ENCODE data around the gene UBTD1. TPM values are rescaled to one million over a fixed set of nuclear protein-coding genes. Genes with fewer than 3 reads are reported as not detected.

UBTD1 gene
- total RNA-seq, 1 donor from 2014 or later, result 37.5 TPM

- H3K27ac ChIP-seq, result no peak overlapping the region
- ATAC-seq, result no peak
Measured at GRCh38 chr10:97583476-97583875, 84.8 kb downstream of the UBTD1 start.

DNA sequence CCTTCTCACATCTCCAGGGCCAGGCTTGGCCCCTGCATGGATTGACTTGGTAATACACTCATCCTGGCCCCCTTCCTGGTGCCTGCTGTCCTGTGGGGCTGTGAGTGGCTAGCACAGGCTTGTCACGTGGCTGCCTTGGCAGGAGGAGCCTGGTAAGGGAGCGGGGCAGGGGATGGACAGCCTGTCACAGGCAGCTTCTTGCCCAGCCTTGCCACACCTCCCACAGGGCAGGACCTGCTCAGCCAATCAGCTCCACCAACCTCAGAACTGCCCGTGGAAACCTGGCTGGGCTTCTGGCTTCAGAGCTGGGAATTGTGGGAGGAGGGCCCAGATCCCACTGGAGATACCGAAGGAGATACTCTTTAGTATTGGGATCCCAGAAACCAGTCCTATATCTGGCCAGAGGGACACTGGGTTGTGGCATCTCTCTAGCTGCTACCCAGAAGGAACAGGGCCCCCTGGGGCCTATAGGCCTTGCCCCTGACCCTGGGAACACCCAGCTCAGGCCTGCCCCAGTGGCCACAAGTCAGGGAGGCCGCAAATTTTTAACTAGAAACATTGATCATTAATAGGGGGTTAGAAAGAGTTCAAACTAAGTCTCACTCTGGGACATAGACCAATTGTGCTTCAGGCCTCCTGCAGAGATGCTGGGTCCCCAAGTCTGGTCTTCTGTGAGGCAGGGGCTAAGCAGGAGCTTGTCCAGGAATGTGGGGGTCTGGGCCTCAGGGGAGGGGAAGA is 85.5 kb downstream of the UBTD1 start, which contains the start of gene HOGA1:
Gene HOGA1 (plus strand): TSS at position 330 of the 738 bp plus-strand sequence. CDS start 315 bp downstream, at position 645.
- Histone ChIP-seq H3K27me3 (no peaks in the 10 kb centered on the region), H3K9me3 (no peaks in the 10 kb centered on the region), H3K4me1 (no peaks in the 10 kb centered on the region), H3K27ac (no peak within 1 kb of the TSS), H3K36me3 (no peaks in the 10 kb centered on the region), H3K4me3 (peak within 1 kb of the TSS; percentile 0)
- TF ChIP-seq, protein P1, sequence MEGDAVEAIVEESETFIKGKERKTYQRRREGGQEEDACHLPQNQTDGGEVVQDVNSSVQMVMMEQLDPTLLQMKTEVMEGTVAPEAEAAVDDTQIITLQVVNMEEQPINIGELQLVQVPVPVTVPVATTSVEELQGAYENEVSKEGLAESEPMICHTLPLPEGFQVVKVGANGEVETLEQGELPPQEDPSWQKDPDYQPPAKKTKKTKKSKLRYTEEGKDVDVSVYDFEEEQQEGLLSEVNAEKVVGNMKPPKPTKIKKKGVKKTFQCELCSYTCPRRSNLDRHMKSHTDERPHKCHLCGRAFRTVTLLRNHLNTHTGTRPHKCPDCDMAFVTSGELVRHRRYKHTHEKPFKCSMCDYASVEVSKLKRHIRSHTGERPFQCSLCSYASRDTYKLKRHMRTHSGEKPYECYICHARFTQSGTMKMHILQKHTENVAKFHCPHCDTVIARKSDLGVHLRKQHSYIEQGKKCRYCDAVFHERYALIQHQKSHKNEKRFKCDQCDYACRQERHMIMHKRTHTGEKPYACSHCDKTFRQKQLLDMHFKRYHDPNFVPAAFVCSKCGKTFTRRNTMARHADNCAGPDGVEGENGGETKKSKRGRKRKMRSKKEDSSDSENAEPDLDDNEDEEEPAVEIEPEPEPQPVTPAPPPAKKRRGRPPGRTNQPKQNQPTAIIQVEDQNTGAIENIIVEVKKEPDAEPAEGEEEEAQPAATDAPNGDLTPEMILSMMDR (IDR thresholded peaks at IDR 0.05), result no peak
- peak; percentile 83 for ATAC-seq
- intact Hi-C loops (cut with DNase I), result no loop called here
- DNase-seq, result peak; percentile 73

More at GRCh38 chr10:97583476-97583875, 84.8 kb downstream of the UBTD1 start:
- Histone ChIP-seq H3K27me3 (no peaks in the 10 kb centered on the region), H3K4me1 (no peaks in the 10 kb centered on the region), H3K36me3 (no peaks in the 10 kb centered on the region), H3K4me3 (no peak overlapping the region), H3K9me3 (no peaks in the 10 kb centered on the region)
- no peak for DNase-seq
- intact Hi-C loops (cut with DNase I), result no loop called here
- TF ChIP-seq, protein P1 (IDR thresholded peaks at IDR 0.05), result no peak

DNA sequence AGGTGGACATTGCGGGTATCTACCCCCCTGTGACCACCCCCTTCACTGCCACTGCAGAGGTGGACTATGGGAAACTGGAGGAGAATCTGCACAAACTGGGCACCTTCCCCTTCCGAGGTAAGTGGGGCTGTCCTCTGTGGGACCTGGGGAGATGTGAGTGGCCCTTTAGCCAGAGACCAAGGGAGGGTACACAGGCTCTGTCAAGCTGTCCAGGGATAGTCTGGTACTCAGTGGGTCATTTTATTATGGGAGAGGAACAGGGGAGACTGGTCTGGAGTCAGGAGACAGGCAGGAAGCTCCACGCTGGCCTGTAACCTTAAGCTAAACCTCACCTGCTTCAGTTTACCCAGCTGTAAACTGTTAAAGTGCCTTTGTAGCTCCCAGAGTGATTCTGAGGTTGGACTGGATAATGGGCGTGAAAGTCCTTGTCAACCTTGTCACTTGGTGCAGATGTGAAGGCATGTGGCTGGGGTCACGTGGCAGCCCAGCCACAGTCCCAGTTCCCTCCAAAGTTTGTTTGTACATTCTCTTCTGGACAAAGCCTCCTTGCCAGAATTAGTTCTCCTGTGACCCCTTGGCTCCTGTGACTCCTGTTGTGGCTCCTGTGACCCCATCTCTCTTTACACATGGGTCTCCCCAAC is 86.2 kb downstream of the UBTD1 start:
- intact Hi-C loops (cut with DNase I), result no loop called here
- H3K36me3 ChIP-seq, result no peaks in the 10 kb centered on the region
- no peaks in the 10 kb centered on the region for H3K27me3 ChIP-seq
- TF ChIP-seq, protein P1 (IDR thresholded peaks at IDR 0.05), result no peak
- no peak overlapping the region for H3K27ac ChIP-seq
- peak overlapping the region; percentile 0 for H3K4me3 ChIP-seq
- H3K4me1 ChIP-seq, result no peaks in the 10 kb centered on the region
- DNase-seq, result no peak
- ATAC-seq, result no peak
- H3K9me3 ChIP-seq, result no peaks in the 10 kb centered on the region

DNA sequence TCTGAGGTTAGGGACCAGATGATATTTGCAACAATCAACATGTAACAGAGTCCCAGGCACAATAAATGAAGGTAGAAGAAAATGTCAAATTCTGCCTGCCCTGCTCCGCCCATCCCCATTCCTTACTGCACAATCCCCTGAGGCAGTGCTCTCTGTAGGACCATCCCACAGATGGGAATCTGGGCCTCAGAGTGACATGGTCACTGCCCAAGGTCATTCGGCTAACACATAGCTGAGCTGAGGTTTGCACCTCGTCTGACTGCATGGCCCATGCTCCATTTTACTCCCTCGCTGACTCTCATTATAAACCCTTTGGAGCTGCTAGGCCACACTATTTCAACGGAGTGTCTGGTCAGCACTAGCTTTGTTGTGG is 86.7 kb downstream of the UBTD1 start:
- no peaks in the 10 kb centered on the region for H3K4me1 ChIP-seq
- no peaks in the 10 kb centered on the region for H3K9me3 ChIP-seq
- DNase-seq, result no peak
- TF ChIP-seq, protein P1 (IDR thresholded peaks at IDR 0.05), result no peak
- H3K36me3 ChIP-seq, result no peaks in the 10 kb centered on the region
- H3K27ac ChIP-seq, result no peak overlapping the region
- no peak overlapping the region for H3K4me3 ChIP-seq
- H3K27me3 ChIP-seq, result no peaks in the 10 kb centered on the region
- no peak for ATAC-seq
- intact Hi-C loops (cut with DNase I), result no loop called here

DNA sequence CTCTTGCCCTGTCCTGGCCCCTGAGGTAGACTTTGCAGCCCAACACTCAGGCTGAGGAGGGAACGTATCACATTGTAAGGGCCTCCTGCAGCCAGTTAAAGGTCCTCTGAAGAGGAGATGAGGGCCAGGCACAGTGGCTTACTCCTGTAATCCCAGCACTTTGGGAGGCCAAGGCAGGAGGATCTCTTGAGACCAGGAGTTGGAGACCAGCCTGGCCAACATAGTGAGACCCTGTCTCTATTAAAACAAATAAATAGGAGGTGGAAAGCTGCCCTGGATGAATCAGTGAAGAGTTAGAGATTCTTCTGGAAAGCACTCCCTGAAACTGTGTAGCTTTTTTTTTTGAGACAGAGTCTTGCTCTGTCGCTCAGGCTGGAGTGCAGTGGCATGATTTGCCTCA is 88.5 kb downstream of the UBTD1 start:
- Histone ChIP-seq H3K9me3 (no peaks in the 10 kb centered on the region), H3K4me1 (no peaks in the 10 kb centered on the region), H3K4me3 (no peak overlapping the region), H3K27me3 (no peaks in the 10 kb centered on the region), H3K27ac (no peak overlapping the region), H3K36me3 (no peaks in the 10 kb centered on the region)
- TF ChIP-seq, protein P1 (IDR thresholded peaks at IDR 0.05), result no peak
- intact Hi-C loops (cut with DNase I), result no loop called here
- no peak for ATAC-seq
- no peak for DNase-seq
